H1 (cell line): ENCODE results near the gene SLC39A7. TPM values are rescaled to one million over a fixed set of nuclear protein-coding genes. Genes with fewer than 3 reads are reported as not detected.

Experiments
- CTCF ChIA-PET: fragments of 300-600 bp; sonication (Branson Sonifier 250); formaldehyde crosslinking; loops from one replicate; lab custom pipeline; 2021; ENCODE audit not compliant: partially characterized antibody; lab: Charles Lee
- POLR2A ChIA-PET: fragments of 300-600 bp; sonication (Branson Sonifier 250); formaldehyde crosslinking; loops from one replicate; lab custom pipeline; 2021; ENCODE audit warnings: inconsistent platforms; ENCODE audit not compliant: partially characterized antibody; lab: Charles Lee
- DNase-seq, 2 experiments: peaks; one replicate each; pipeline versions ENCODE4 v3.0.0 to v3.0.0-alpha.2; 2010 to 2022; ENCODE audit warnings: low spot score in 2 of 2, low read depth in 1 of 2, mixed read lengths in 1 of 2
- FAIRE-seq: peaks from 2 replicates; lab custom pipeline; 2011; peaks lifted over from hg19 to GRCh38; lab: Jason Lieb, UNC
- H2AFZ ChIP-seq: 2 replicates; pipeline ENCODE4 v1.8.1; 2012; ENCODE audit warnings: low read length, inconsistent platforms
- H2AK5ac ChIP-seq: 2 replicates; pipeline ENCODE4 v1.6.1; 2013; ENCODE audit warnings: low read depth, low read length
- H2BK120ac ChIP-seq: replicated peaks from 2 replicates; pipeline ENCODE3; 2013; ENCODE audit warnings: low read depth, low read length, inconsistent platforms
- H2BK12ac ChIP-seq: 2 replicates; pipeline ENCODE4 v1.6.1; 2013; ENCODE audit warnings: low read depth, low read length
- H2BK15ac ChIP-seq: 2 replicates; pipeline ENCODE4 v1.6.1; 2013; ENCODE audit warnings: low read length
- H2BK20ac ChIP-seq: 2 replicates; pipeline ENCODE4 v1.6.1; 2013; ENCODE audit warnings: low read length
- H2BK5ac ChIP-seq: 2 replicates; pipeline ENCODE4 v1.6.1; 2013; ENCODE audit warnings: low read depth, low read length
- H3K14ac ChIP-seq: 2 replicates; pipeline ENCODE4 v1.6.1; 2013; ENCODE audit warnings: inconsistent platforms; ENCODE audit not compliant: insufficient read length
- H3K18ac ChIP-seq: 2 replicates; pipeline ENCODE4 v1.6.1; 2013; ENCODE audit warnings: low read length; ENCODE audit errors: extremely low read depth
- H3K23ac ChIP-seq: 2 replicates; pipeline ENCODE4 v1.6.1; 2013; ENCODE audit warnings: inconsistent platforms; ENCODE audit not compliant: insufficient read length
- H3K23me2 ChIP-seq: 2 replicates; pipeline ENCODE4 v1.6.1; 2013; ENCODE audit warnings: low read depth, low read length
- H3K27ac ChIP-seq: 2 replicates; pipeline ENCODE4 v1.6.1; 2011; ENCODE audit warnings: low read depth, low read length, inconsistent platforms
- H3K27me3 ChIP-seq, 4 experiments: replicated peaks in 1 of 4; 1 replicate in 1 of 4; 2 replicates in 3 of 4; pipeline versions ENCODE4 v1.6.1 to v1.8.1; 2011 to 2013; ENCODE audit warnings: low read length in 3 of 4, mild to moderate bottlenecking in 3 of 4, inconsistent platforms in 2 of 4, mixed read lengths in 2 of 4, moderate library complexity in 1 of 4; ENCODE audit not compliant: control insufficient read depth in 3 of 4, insufficient read depth in 3 of 4; ENCODE audit errors: extremely low read depth in 1 of 4
- H3K36me3 ChIP-seq, 4 experiments: 2 replicates each; pipeline versions ENCODE4 v1.6.1 to v1.8.1; 2011 to 2013; ENCODE audit warnings: mild to moderate bottlenecking in 4 of 4, low read length in 3 of 4, moderate library complexity in 2 of 4, control low read depth in 1 of 4, inconsistent platforms in 1 of 4; ENCODE audit not compliant: insufficient read depth in 4 of 4, control insufficient read depth in 2 of 4
- H3K4ac ChIP-seq: replicated peaks from 2 replicates; pipeline ENCODE3; 2013; ENCODE audit warnings: low read length, low read depth, mixed read lengths, inconsistent platforms; ENCODE audit not compliant: insufficient read length
- H3K4me1 ChIP-seq, 4 experiments: replicated peaks in 1 of 4; 1 replicate in 1 of 4; 2 replicates in 3 of 4; pipeline versions ENCODE4 v1.6.1 to v1.8.1; 2011 to 2013; ENCODE audit warnings: low read length in 3 of 4, inconsistent platforms in 2 of 4, mixed read lengths in 1 of 4; ENCODE audit not compliant: insufficient read depth in 4 of 4, control insufficient read depth in 3 of 4
- H3K4me2 ChIP-seq, 2 experiments: 2 replicates each; pipeline versions ENCODE4 v1.6.1 to v1.8.1; 2011 to 2013; ENCODE audit warnings: low read depth in 2 of 2, low read length in 2 of 2, control low read depth in 1 of 2, inconsistent platforms in 1 of 2, mild to moderate bottlenecking in 1 of 2; ENCODE audit not compliant: insufficient read depth in 1 of 2
- H3K4me3 ChIP-seq, 4 experiments: fragments of 200-600, 300-600 bp in 1 of 4; sonication (generic), shearing (Covaris generic), sonication (Bioruptor Twin) in 1 of 4; 2 replicates each; pipeline versions ENCODE4 v1.5.1 to v1.8.1; 2011 to 2016; ENCODE audit warnings: low read length in 4 of 4, low read depth in 3 of 4, control low read depth in 2 of 4, inconsistent platforms in 2 of 4, mild to moderate bottlenecking in 2 of 4, mixed read lengths in 1 of 4, moderate library complexity in 1 of 4; ENCODE audit not compliant: insufficient read depth in 2 of 4; ENCODE audit errors: extremely low read depth in 1 of 4
- H3K56ac ChIP-seq: replicated peaks from 2 replicates; pipeline ENCODE3; 2013; ENCODE audit warnings: low read depth, mild to moderate bottlenecking, mixed read lengths, low read length, inconsistent platforms; ENCODE audit not compliant: insufficient read length
- H3K79me1 ChIP-seq: 2 replicates; pipeline ENCODE4 v1.6.1; 2013; ENCODE audit warnings: low read depth, low read length, control low read depth
- H3K79me2 ChIP-seq, 2 experiments: 2 replicates each; pipeline versions ENCODE4 v1.6.1 to v1.8.1; 2012 to 2013; ENCODE audit warnings: low read length in 2 of 2, mild to moderate bottlenecking in 2 of 2, inconsistent platforms in 1 of 2; ENCODE audit not compliant: insufficient read depth in 2 of 2, control insufficient read depth in 1 of 2
- H3K9ac ChIP-seq, 4 experiments: replicated peaks in 1 of 4; 1 replicate in 1 of 4; 2 replicates in 3 of 4; pipeline versions ENCODE4 v1.6.1 to v1.8.1; 2011 to 2013; ENCODE audit warnings: low read depth in 3 of 4, low read length in 3 of 4, control low read depth in 2 of 4, mild to moderate bottlenecking in 2 of 4, moderate library complexity in 2 of 4, inconsistent platforms in 1 of 4; ENCODE audit errors: extremely low read depth in 1 of 4
- H3K9me3 ChIP-seq, 2 experiments: 2 replicates each; pipeline versions ENCODE4 v1.6.1 to v1.8.1; 2012 to 2013; ENCODE audit warnings: mild to moderate bottlenecking in 2 of 2, moderate library complexity in 2 of 2, control low read depth in 1 of 2, inconsistent platforms in 1 of 2, low read depth in 1 of 2, low read length in 1 of 2, mixed read lengths in 1 of 2; ENCODE audit not compliant: insufficient read depth in 2 of 2
- H4K20me1 ChIP-seq, 2 experiments: replicated peaks in 1 of 2; 2 replicates each; pipeline versions ENCODE3 to v1.8.1; 2011 to 2013; ENCODE audit warnings: inconsistent platforms in 2 of 2, low read length in 2 of 2, mild to moderate bottlenecking in 1 of 2; ENCODE audit not compliant: insufficient read depth in 2 of 2, control insufficient read depth in 1 of 2
- H4K5ac ChIP-seq: 2 replicates; pipeline ENCODE4 v1.6.1; 2013; ENCODE audit warnings: low read length, low read depth, mixed read lengths, inconsistent platforms; ENCODE audit not compliant: insufficient read length
- H4K8ac ChIP-seq: 2 replicates; pipeline ENCODE4 v1.8.0; 2013; ENCODE audit warnings: mild to moderate bottlenecking, moderate library complexity, low read length, inconsistent platforms; ENCODE audit not compliant: insufficient read depth; ENCODE audit errors: extremely low read depth
- H4K91ac ChIP-seq: replicated peaks from 2 replicates; pipeline ENCODE3; 2013; ENCODE audit warnings: low read length, mixed read lengths, inconsistent platforms; ENCODE audit not compliant: insufficient read length
- RAD21 ChIP-seq, 2 experiments: IDR thresholded peaks in 1 of 2; conservative IDR thresholded peaks in 1 of 2; 2 replicates each; pipeline ENCODE4 v1.6.1; 2011; ENCODE audit warnings: low read depth in 2 of 2, low read length in 2 of 2, improper control_type of control experiment in 1 of 2, inconsistent platforms in 1 of 2, mild to moderate bottlenecking in 1 of 2, moderate library complexity in 1 of 2
- whole genome bisulfite sequencing, 2 experiments: shearing (Covaris generic) in 1 of 2; methylation state at CpG; one replicate each; pipeline versions ENCODE4 v1.1.6 to v1.1.7; 2013 to 2015; ENCODE audit warnings: low lambda C conversion rate in 2 of 2, mixed read lengths in 2 of 2, inconsistent platforms in 1 of 2, low coverage in 1 of 2, missing lambda C conversion rate in 1 of 2; ENCODE audit not compliant: insufficient replicate concordance in 2 of 2, insufficient coverage in 1 of 2, insufficient read length in 1 of 2; ENCODE audit errors: extremely low coverage in 1 of 2, missing lambda C conversion rate in 1 of 2; 5-methylcytosine and 5-hydroxymethylcytosine counted together
- polyA plus RNA-seq, 7 experiments: library from polyadenylated mRNA; depleted of rRNA in 3 of 7; stranded (reverse) in 5 of 7; unstranded in 2 of 7; fragments of >200 nt in 5 of 7; fragments of 200-250 nt in 2 of 7; gene quantifications; 1 replicate in 5 of 7; 2 replicates in 1 of 7; 4 replicates in 1 of 7; pipeline versions ENCODE4 v1.2.1 to v1.2.3, GENCODE V29; 2011 to 2013; ENCODE audit warnings: missing spikeins in 2 of 7, mixed read lengths in 2 of 7
- total RNA-seq: library from RNA; stranded (reverse); fragmentation: NEBNext Ultra II Directional; extraction: Animal tissue kit (Norgen Biotek cat#: 25700); gene quantifications from 2 replicates; pipeline ENCODE4 v1.2.1, GENCODE V29; 2021

SLC39A7 gene
- total and polyA plus RNA-seq, 2 of the 8 experiments (the other 6 are each of a cell fraction or from before 2014, with no cell fraction given) = 63.3 to 123 TPM

DNA sequence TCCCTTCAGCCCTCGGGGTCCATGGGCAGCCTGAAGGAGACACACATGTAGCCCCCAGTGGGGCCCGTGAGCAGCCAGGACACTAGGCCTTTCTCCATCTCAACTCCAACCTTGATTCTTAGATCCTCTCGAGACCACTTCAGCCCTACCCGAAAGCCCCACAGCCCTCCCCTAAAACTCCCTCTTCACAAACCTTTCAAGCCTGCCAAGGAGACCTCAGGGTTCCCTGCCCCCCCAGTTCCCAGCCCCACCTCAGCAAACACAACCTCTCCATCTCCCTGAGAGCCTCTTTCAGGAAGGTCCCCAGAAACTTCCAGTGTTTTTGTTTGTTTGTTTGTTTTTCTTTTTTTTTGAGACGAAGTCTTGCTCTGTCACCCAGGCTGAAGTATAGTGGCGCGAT is 19.5 kb upstream of the SLC39A7 start:
- Histone ChIP-seq H2AK5ac (no peak overlapping the region), H2BK15ac (no peak overlapping the region), H3K79me2 (no peaks in the 10 kb centered on the region; a peak in 1 of 4 replicates), H4K20me1 (no peaks in the 10 kb centered on the region), H3K79me1 (no peaks in the 10 kb centered on the region), H3K4me1 (peaks cover 0 to 5% (median 2%) of the 10 kb centered on the region in 4 experiments; a peak in 2 of 7 replicates), H3K9me3 (no peaks in the 10 kb centered on the region), H3K4ac (no peak overlapping the region), H3K23me2 (no peaks in the 10 kb centered on the region), H3K27me3 (no peaks in the 10 kb centered on the region; a peak in 1 of 7 replicates), H3K9ac (no peak overlapping the region), H2BK20ac (no peak overlapping the region), H2BK12ac (no peak overlapping the region), H3K23ac (no peak overlapping the region), H4K5ac (no peak overlapping the region), H3K56ac (no peak overlapping the region), H3K14ac (no peak overlapping the region), H2AFZ (no peak overlapping the region), H3K36me3 (no peaks in the 10 kb centered on the region), H2BK5ac (no peak overlapping the region), H3K18ac (no peak overlapping the region), H3K4me3 (no peak overlapping the region), H3K27ac (no peak overlapping the region), H4K91ac (no peak overlapping the region), H4K8ac (no peak overlapping the region), H3K4me2 (no peak overlapping the region)
- no peak for FAIRE-seq
- WGBS, 2 experiments = 92% methylated on average over 7 of the region's 7 CpGs; no CpG with 5 or more reads in 1 of the 2 experiments
- POLR2A ChIA-PET = no interaction called here
- no peak for DNase-seq
- no peak for TF ChIP-seq RAD21 (IDR thresholded peaks at IDR 0.05 in 1 of 2, conservative IDR thresholded peaks at IDR 0.05 in 1 of 2; ENCODE audit: low read depth in 2 of 2, low read length in 2 of 2)
- TF ChIP-seq, all 59 proteins: peak for 0
- CTCF ChIA-PET = interaction anchor here (1.1 to 1.3 kb wide), 2 partner anchors 8 to 33 kb away, joined by 4 to 5 read pairs; no protein-coding TSS in a partner anchor
- H2BK120ac ChIP-seq = no peak overlapping the region
